ENCODE results near the gene IL1RL2. TPM values are rescaled to one million over a fixed set of nuclear protein-coding genes. Genes with fewer than 3 reads are reported as not detected.

IL1RL2 gene
- total and polyA plus RNA-seq, 2 donors from 2014 or later, result 1.4 to 1.8 TPM

- Histone ChIP-seq H3K9ac (ENCODE audit: low read length in 3 of 3) (no peak overlapping the region), H3K36me3 (ENCODE audit: control insufficient read depth in 2 of 3, insufficient read depth in 3 of 3, low read length in 3 of 3) (no peaks in the 10 kb centered on the region), H3K27me3 (ENCODE audit: control insufficient read depth, insufficient read depth, low read length) (no peaks in the 10 kb centered on the region), H3K9me3 (ENCODE audit: control insufficient read depth in 2 of 3, insufficient read depth in 1 of 3, low read length in 3 of 3) (no peaks in the 10 kb centered on the region), H3K4me1 (ENCODE audit: control insufficient read depth in 2 of 3, insufficient read depth in 2 of 3, low read depth in 1 of 3, low read length in 3 of 3) (peaks cover 11 to 20% (median 13%) of the 10 kb centered on the region in 3 donors), H3K27ac (ENCODE audit: low read depth in 2 of 2, low read length in 2 of 2) (no peak overlapping the region), H3K4me3 (ENCODE audit: low read length in 3 of 3) (no peak overlapping the region)
- TF ChIP-seq, protein P1, sequence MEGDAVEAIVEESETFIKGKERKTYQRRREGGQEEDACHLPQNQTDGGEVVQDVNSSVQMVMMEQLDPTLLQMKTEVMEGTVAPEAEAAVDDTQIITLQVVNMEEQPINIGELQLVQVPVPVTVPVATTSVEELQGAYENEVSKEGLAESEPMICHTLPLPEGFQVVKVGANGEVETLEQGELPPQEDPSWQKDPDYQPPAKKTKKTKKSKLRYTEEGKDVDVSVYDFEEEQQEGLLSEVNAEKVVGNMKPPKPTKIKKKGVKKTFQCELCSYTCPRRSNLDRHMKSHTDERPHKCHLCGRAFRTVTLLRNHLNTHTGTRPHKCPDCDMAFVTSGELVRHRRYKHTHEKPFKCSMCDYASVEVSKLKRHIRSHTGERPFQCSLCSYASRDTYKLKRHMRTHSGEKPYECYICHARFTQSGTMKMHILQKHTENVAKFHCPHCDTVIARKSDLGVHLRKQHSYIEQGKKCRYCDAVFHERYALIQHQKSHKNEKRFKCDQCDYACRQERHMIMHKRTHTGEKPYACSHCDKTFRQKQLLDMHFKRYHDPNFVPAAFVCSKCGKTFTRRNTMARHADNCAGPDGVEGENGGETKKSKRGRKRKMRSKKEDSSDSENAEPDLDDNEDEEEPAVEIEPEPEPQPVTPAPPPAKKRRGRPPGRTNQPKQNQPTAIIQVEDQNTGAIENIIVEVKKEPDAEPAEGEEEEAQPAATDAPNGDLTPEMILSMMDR (IDR thresholded peaks at IDR 0.05; ENCODE audit: borderline replicate concordance, extremely low read depth, insufficient read depth), result no peak
- FAIRE-seq (no peak), DNase-seq (no peak)
- intact Hi-C loops (cut with DNase I), result no loop called here
Observed at GRCh38 chr2:102229141-102229769, 42.4 kb downstream of the IL1RL2 start.

DNA sequence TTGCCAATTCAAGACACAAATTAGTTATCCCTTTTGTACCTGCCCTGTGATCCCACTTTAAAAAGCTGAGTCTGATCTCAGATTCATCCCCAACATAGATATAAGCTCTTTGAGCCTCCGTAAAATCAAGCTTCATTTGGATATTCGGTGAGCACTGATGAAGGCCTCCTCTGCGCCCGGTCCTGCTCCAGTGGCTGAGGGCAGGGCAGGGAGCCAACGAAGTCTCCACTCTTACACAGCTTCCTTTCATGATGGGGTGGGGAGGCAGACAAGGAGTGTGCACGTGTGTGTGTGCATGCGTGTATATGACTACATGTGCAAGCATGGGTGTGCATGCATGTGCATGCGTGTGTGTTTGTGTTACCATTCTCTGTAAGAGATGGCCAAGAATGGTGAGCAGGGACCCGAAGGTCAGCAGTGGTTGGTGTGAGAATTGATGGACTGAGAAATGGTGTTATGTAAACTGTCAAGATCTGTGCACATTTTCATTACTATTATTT is 43.6 kb downstream of the IL1RL2 start:
- DNase-seq (no peak), FAIRE-seq (no peak)
- intact Hi-C loops (cut with DNase I), result loop anchor here (10.0 kb wide), 1 partner anchor 206 kb away; no protein-coding TSS in a partner anchor
- TF ChIP-seq, protein P1 (IDR thresholded peaks at IDR 0.05; ENCODE audit: borderline replicate concordance, extremely low read depth, insufficient read depth), result no peak
- Histone ChIP-seq H3K4me3 (ENCODE audit: low read length in 3 of 3) (no peak overlapping the region), H3K36me3 (ENCODE audit: control insufficient read depth in 2 of 3, insufficient read depth in 3 of 3, low read length in 3 of 3) (no peaks in the 10 kb centered on the region), H3K27me3 (ENCODE audit: control insufficient read depth, insufficient read depth, low read length) (no peaks in the 10 kb centered on the region), H3K4me1 (ENCODE audit: control insufficient read depth in 2 of 3, insufficient read depth in 2 of 3, low read depth in 1 of 3, low read length in 3 of 3) (peaks cover 11 to 20% (median 13%) of the 10 kb centered on the region in 3 donors), H3K9ac (ENCODE audit: low read length in 3 of 3) (no peak overlapping the region), H3K9me3 (ENCODE audit: control insufficient read depth in 2 of 3, insufficient read depth in 1 of 3, low read length in 3 of 3) (no peaks in the 10 kb centered on the region), H3K27ac (ENCODE audit: low read depth in 2 of 2, low read length in 2 of 2) (no peak overlapping the region)

- no peaks in the 10 kb centered on the region for H3K9me3 ChIP-seq (ENCODE audit: control insufficient read depth in 2 of 3, insufficient read depth in 1 of 3, low read length in 3 of 3)
- TF ChIP-seq, protein P1 (IDR thresholded peaks at IDR 0.05; ENCODE audit: borderline replicate concordance, extremely low read depth, insufficient read depth), result no peak
Observed at GRCh38 chr2:102233132-102233884, 46.5 kb downstream of the IL1RL2 start.

More at GRCh38 chr2:102233132-102233884, 46.5 kb downstream of the IL1RL2 start:
- H3K4me3 ChIP-seq (ENCODE audit: low read length in 3 of 3), result no peak overlapping the region
- no peak overlapping the region for H3K27ac ChIP-seq (ENCODE audit: low read depth in 2 of 2, low read length in 2 of 2)
- no peaks in the 10 kb centered on the region for H3K36me3 ChIP-seq (ENCODE audit: control insufficient read depth in 2 of 3, insufficient read depth in 3 of 3, low read length in 3 of 3)
- FAIRE-seq (no peak), DNase-seq (no peak)
- intact Hi-C loops (cut with DNase I), result loop anchor here (10.0 kb wide), 1 partner anchor 209 kb away; no protein-coding TSS in a partner anchor
- H3K9ac ChIP-seq (ENCODE audit: low read length in 3 of 3), result no peak overlapping the region
- no peaks in the 10 kb centered on the region for H3K27me3 ChIP-seq (ENCODE audit: control insufficient read depth, insufficient read depth, low read length)
- H3K4me1 ChIP-seq (ENCODE audit: control insufficient read depth in 2 of 3, insufficient read depth in 2 of 3, low read depth in 1 of 3, low read length in 3 of 3), result peaks cover 0 to 5% (median 2%) of the 10 kb centered on the region in 3 donors

Measured in kidney (tissue), 14 donors.